HCT116 (cell line): ENCODE measurements around the gene FGFBP1. TPM values are rescaled to one million over a fixed set of nuclear protein-coding genes. Genes with fewer than 3 reads are reported as not detected.

ENCODE experiments used
- ATAC-seq: fragments of 200-7000 bp; cut with Tn5 transposase; 2 replicates; pipeline ENCODE4 v1.9.1; 2020; ENCODE audit warnings: mild to moderate bottlenecking, moderate library complexity
- BruUV-seq: library from RNA; stranded (reverse); fragments of 400-500 nt; replicated peaks from 2 replicates; lab custom pipeline; 2021; lab: Mats Ljungman, UMichigan
- CTCF ChIA-PET: fragments of 300-600 bp; sonication (Branson Sonifier 250); formaldehyde crosslinking; loops from one replicate; lab custom pipeline; 2021; ENCODE audit warnings: antibody characterized with exemption; lab: Charles Lee
- POLR2A ChIA-PET: fragments of 300-600, 350-600 bp; sonication (Branson Sonifier 250); formaldehyde crosslinking; loops from one replicate; lab custom pipeline; 2021; ENCODE audit warnings: antibody characterized with exemption; lab: Charles Lee
- RAD21 ChIA-PET, 2 experiments: fragments of 300-600 bp; sonication (Branson Sonifier 250); formaldehyde crosslinking; loops; one replicate each; lab custom pipeline; 2023; ENCODE audit warnings: low total read pairs in 2 of 2; ENCODE audit not compliant: uncharacterized antibody in 2 of 2, unreplicated experiment in 2 of 2, low non-redundant PET in 1 of 2; lab: Charles Lee
- DNase-seq: peaks from one replicate; pipeline ENCODE4 v3.0.0-alpha.2; 2010; ENCODE audit warnings: low read depth, low spot score
- H2AFZ ChIP-seq: fragments of 200-600 bp; shearing (Covaris generic), sonication (generic); 2 replicates; pipeline ENCODE4 v1.6.1; 2017; ENCODE audit warnings: low read depth, mixed run types, mixed read lengths, antibody characterized with exemption, low read length; ENCODE audit not compliant: poor library complexity, severe bottlenecking
- H3K27ac ChIP-seq: 2 replicates; pipeline ENCODE4 v1.5.1; 2012; ENCODE audit warnings: low read depth, low read length
- H3K27me3 ChIP-seq: fragments of 200-600 bp; sonication (generic); 2 replicates; pipeline ENCODE4 v1.6.1; 2016; ENCODE audit warnings: mixed run types, low read length, mixed read lengths; ENCODE audit not compliant: insufficient read depth
- H3K36me3 ChIP-seq, 2 experiments: fragments of 200-500 bp in 1 of 2; fragments of 200-600 bp in 1 of 2; sonication (Bioruptor generic) in 1 of 2; sonication (generic) in 1 of 2; 2 replicates each; pipeline versions ENCODE4 v1.5.1 to v1.6.1; 2014 to 2016; ENCODE audit warnings: low read length in 2 of 2, inconsistent platforms in 1 of 2, mixed read lengths in 1 of 2, mixed run types in 1 of 2; ENCODE audit not compliant: insufficient read depth in 2 of 2, control insufficient read depth in 1 of 2
- H3K4me1 ChIP-seq, 2 experiments: fragments of 200-600 bp in 1 of 2; sonication (generic) in 1 of 2; 2 replicates each; pipeline versions ENCODE4 v1.5.1 to v1.6.1; 2012 to 2017; ENCODE audit warnings: low read length in 2 of 2, inconsistent platforms in 1 of 2, mild to moderate bottlenecking in 1 of 2, mixed read lengths in 1 of 2, mixed run types in 1 of 2, moderate library complexity in 1 of 2; ENCODE audit not compliant: insufficient read depth in 2 of 2, control insufficient read depth in 1 of 2
- H3K4me2 ChIP-seq: fragments of 200-600 bp; sonication (generic); 2 replicates; pipeline ENCODE4 v1.6.1; 2017; ENCODE audit warnings: mixed run types, low read length, mixed read lengths
- H3K4me3 ChIP-seq, 2 experiments: fragments of 200-600 bp in 1 of 2; sonication (generic) in 1 of 2; replicated peaks in 1 of 2; 2 replicates each; pipeline ENCODE4 v1.5.1; 2011 to 2016; ENCODE audit warnings: low read length in 2 of 2, control low read depth in 1 of 2, low read depth in 1 of 2, mild to moderate bottlenecking in 1 of 2, mixed read lengths in 1 of 2, mixed run types in 1 of 2
- H3K79me2 ChIP-seq: fragments of 200-600 bp; sonication (generic); 2 replicates; pipeline ENCODE4 v1.6.1; 2017; ENCODE audit warnings: mild to moderate bottlenecking, mixed run types, low read length, moderate library complexity, mixed read lengths; ENCODE audit not compliant: insufficient read depth
- H3K9ac ChIP-seq: fragments of 200-600 bp; sonication (generic); 2 replicates; pipeline ENCODE4 v1.6.1; 2016; ENCODE audit warnings: low read length, mixed read lengths
- H3K9me2 ChIP-seq: fragments of 200-600 bp; sonication (generic), shearing (Covaris generic); 2 replicates; pipeline ENCODE4 v1.6.1; 2017; ENCODE audit warnings: mixed run types, mild to moderate bottlenecking, moderate library complexity; ENCODE audit not compliant: insufficient read depth
- H3K9me3 ChIP-seq, 2 experiments: fragments of 200-500 bp in 1 of 2; fragments of 200-600 bp in 1 of 2; sonication (Bioruptor generic) in 1 of 2; sonication (generic) in 1 of 2; 2 replicates each; pipeline ENCODE4 v1.6.1; 2014 to 2017; ENCODE audit warnings: low read length in 2 of 2, mixed read lengths in 2 of 2, inconsistent platforms in 1 of 2, low read depth in 1 of 2, mild to moderate bottlenecking in 1 of 2, mixed run types in 1 of 2, moderate library complexity in 1 of 2; ENCODE audit not compliant: control insufficient read depth in 1 of 2, insufficient read depth in 1 of 2
- H4K20me1 ChIP-seq: fragments of 200-600 bp; sonication (generic), shearing (Covaris generic); 2 replicates; pipeline ENCODE4 v1.6.1; 2017; ENCODE audit warnings: mixed run types, mild to moderate bottlenecking, moderate library complexity; ENCODE audit not compliant: insufficient read depth
- ATF3 ChIP-seq: IDR thresholded peaks from 2 replicates; pipeline ENCODE4 v1.6.1; 2012
- CBX3 ChIP-seq: IDR thresholded peaks from 2 replicates; pipeline ENCODE4 v1.6.1; 2012; ENCODE audit warnings: low read depth
- EGR1 ChIP-seq: IDR thresholded peaks from 2 replicates; pipeline ENCODE4 v1.6.1; 2012; ENCODE audit warnings: low read depth
- EZH2 ChIP-seq: fragments of 200-600 bp; sonication (generic); IDR thresholded peaks from 2 replicates; pipeline ENCODE4 v1.6.1; 2017; ENCODE audit warnings: antibody characterized with exemption, mixed run types
- EZH2phosphoT487 ChIP-seq: fragments of 200-600 bp; IDR thresholded peaks from 2 replicates; pipeline ENCODE4 v1.6.1; 2018; ENCODE audit warnings: antibody characterized with exemption, borderline replicate concordance
- FOSL1 ChIP-seq: IDR thresholded peaks from 2 replicates; pipeline ENCODE4 v1.6.1; 2012; ENCODE audit warnings: low read depth
- POLR2A ChIP-seq: IDR thresholded peaks from 2 replicates; pipeline ENCODE4 v1.7.0; 2011; ENCODE audit warnings: borderline replicate concordance; ENCODE audit not compliant: insufficient read depth, insufficient read length; ENCODE audit errors: extremely low read depth
- POLR2AphosphoS5 ChIP-seq: IDR thresholded peaks from 2 replicates; pipeline ENCODE4 v1.6.1; 2011; ENCODE audit warnings: mild to moderate bottlenecking, low read depth, low read length, moderate library complexity
- RAD21 ChIP-seq: IDR thresholded peaks from 2 replicates; pipeline ENCODE4 v1.6.1; 2012; ENCODE audit warnings: low read depth, mild to moderate bottlenecking
- SIN3A ChIP-seq: IDR thresholded peaks from 2 replicates; pipeline ENCODE4 v1.6.1; 2012; ENCODE audit warnings: low read depth
- SP1 ChIP-seq: IDR thresholded peaks from 2 replicates; pipeline ENCODE4 v1.6.1; 2012; ENCODE audit warnings: low read depth
- SRF ChIP-seq: IDR thresholded peaks from 2 replicates; pipeline ENCODE4 v1.6.1; 2012; ENCODE audit warnings: low read depth
- TCF7L2 ChIP-seq: IDR thresholded peaks from 2 replicates; pipeline ENCODE4 v1.7.0; 2011; ENCODE audit warnings: borderline replicate concordance, inconsistent platforms; ENCODE audit not compliant: insufficient read depth, insufficient read length; ENCODE audit errors: extremely low read depth
- YY1 ChIP-seq: IDR thresholded peaks from 2 replicates; pipeline ENCODE4 v1.6.1; 2011; ENCODE audit warnings: low read length, low read depth, moderate library complexity, mild to moderate bottlenecking; ENCODE audit not compliant: insufficient replicate concordance; ENCODE audit errors: extremely low read depth
- ZFX ChIP-seq: fragments of 450-650 bp; IDR thresholded peaks from 2 replicates; pipeline ENCODE4 v1.6.1; 2017
- intact Hi-C: fragments of 100-400 bp; cut with micrococcal nuclease; formaldehyde crosslinking; loops from 2 replicates; pipeline ENCODE4 v1.10.0; 2022
- total RNA-seq: library from RNA; stranded (reverse); gene quantifications from one replicate; pipeline ENCODE4 v1.2.1, GENCODE V29; 2021; ENCODE audit not compliant: unreplicated experiment
- TF ChIP-seq, protein P1 (sequence below), 3 experiments: fragments of 200-600 bp in 1 of 3; sonication (generic) in 1 of 3; IDR thresholded peaks in 2 of 3; conservative IDR thresholded peaks in 1 of 3; 2 replicates each; pipeline ENCODE4 v1.5.1; 2012 to 2017; ENCODE audit warnings: low read depth in 2 of 3, low read length in 2 of 3, antibody characterized with exemption in 1 of 3, borderline replicate concordance in 1 of 3, control low read depth in 1 of 3, mild to moderate bottlenecking in 1 of 3, mixed read lengths in 1 of 3, mixed run types in 1 of 3, moderate library complexity in 1 of 3; ENCODE audit not compliant: insufficient read depth in 1 of 3
- TF ChIP-seq, protein P2 (sequence below): IDR thresholded peaks from 2 replicates; pipeline ENCODE4 v1.6.1; 2012
- TF ChIP-seq, protein P3 (sequence below): IDR thresholded peaks from 2 replicates; pipeline ENCODE4 v1.6.1; 2012; ENCODE audit warnings: low read depth

Gene FGFBP1
- total RNA-seq, 1 experiment from 2014 or later, result 8.7 TPM

DNA sequence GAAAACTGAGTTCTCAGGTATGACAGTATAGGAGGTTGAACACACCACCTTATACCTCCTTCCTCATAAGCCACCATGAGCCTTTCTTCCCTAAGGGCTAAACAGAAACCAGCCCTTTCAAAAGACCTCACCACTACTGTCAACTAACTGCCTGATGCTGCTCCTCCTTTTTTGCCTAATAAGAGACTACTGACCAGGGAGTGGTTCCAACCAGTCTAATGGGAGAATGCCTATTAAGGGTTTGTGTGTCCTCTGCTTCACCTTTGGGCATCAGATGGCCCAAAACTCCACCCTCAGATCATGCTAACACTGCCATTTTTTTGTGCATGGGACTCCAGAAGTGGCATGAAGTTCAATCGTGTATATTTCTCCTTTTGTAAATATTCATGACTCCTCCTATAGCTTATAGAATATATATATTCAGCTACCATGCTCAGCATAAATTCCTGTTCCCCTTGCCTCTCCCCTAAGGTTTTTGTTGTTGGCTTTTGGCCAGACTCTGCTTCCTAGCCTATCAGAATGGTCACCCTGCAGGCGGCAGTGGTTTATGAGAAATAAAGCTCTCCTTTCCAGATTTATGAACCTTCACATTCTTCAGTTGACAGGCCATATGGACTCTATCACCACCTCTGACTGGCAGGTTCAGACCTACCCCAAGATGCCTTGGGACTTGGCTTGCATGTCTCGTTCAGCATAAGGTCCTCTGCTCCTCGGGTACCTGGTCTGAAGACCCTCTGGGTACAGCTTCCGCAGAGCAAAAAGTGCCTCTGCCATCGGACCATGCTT is 28.2 kb downstream of the FGFBP1 start:
- ATAC-seq, result no peak
- H3K9me2 ChIP-seq, result no peaks in the 10 kb centered on the region
- intact Hi-C loops, result no loop called here
- no peaks in the 10 kb centered on the region for H4K20me1 ChIP-seq
- BruUV-seq, result no TSS peak
- no peak overlapping the region for H3K9ac ChIP-seq
- no peak overlapping the region for H3K4me2 ChIP-seq
- no peaks in the 10 kb centered on the region for H3K9me3 ChIP-seq
- no peaks in the 10 kb centered on the region for H3K36me3 ChIP-seq
- H3K27me3 ChIP-seq, result no peaks in the 10 kb centered on the region
- H2AFZ ChIP-seq, result no peak overlapping the region
- H3K79me2 ChIP-seq, result no peaks in the 10 kb centered on the region
- TF ChIP-seq SP1, result no peak
- no peak for TF ChIP-seq EZH2phosphoT487
- TF ChIP-seq RAD21, result no peak
- TF ChIP-seq EGR1, result no peak
- TF ChIP-seq FOSL1, result no peak
- TF ChIP-seq CBX3, result no peak
- TF ChIP-seq POLR2AphosphoS5, result no peak
- TF ChIP-seq, protein P1, sequence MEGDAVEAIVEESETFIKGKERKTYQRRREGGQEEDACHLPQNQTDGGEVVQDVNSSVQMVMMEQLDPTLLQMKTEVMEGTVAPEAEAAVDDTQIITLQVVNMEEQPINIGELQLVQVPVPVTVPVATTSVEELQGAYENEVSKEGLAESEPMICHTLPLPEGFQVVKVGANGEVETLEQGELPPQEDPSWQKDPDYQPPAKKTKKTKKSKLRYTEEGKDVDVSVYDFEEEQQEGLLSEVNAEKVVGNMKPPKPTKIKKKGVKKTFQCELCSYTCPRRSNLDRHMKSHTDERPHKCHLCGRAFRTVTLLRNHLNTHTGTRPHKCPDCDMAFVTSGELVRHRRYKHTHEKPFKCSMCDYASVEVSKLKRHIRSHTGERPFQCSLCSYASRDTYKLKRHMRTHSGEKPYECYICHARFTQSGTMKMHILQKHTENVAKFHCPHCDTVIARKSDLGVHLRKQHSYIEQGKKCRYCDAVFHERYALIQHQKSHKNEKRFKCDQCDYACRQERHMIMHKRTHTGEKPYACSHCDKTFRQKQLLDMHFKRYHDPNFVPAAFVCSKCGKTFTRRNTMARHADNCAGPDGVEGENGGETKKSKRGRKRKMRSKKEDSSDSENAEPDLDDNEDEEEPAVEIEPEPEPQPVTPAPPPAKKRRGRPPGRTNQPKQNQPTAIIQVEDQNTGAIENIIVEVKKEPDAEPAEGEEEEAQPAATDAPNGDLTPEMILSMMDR (IDR thresholded peaks at IDR 0.05 in 2 of 3, conservative IDR thresholded peaks at IDR 0.05 in 1 of 3; ENCODE audit: borderline replicate concordance in 1 of 3, insufficient read depth in 1 of 3, low read depth in 2 of 3, low read length in 2 of 3), result no peak
- TF ChIP-seq TCF7L2, result no peak
- TF ChIP-seq SRF, result no peak
- TF ChIP-seq, protein P2, sequence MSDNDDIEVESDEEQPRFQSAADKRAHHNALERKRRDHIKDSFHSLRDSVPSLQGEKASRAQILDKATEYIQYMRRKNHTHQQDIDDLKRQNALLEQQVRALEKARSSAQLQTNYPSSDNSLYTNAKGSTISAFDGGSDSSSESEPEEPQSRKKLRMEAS, result no peak
- no peak for TF ChIP-seq ATF3
- no peak for TF ChIP-seq ZFX
- TF ChIP-seq, protein P3, sequence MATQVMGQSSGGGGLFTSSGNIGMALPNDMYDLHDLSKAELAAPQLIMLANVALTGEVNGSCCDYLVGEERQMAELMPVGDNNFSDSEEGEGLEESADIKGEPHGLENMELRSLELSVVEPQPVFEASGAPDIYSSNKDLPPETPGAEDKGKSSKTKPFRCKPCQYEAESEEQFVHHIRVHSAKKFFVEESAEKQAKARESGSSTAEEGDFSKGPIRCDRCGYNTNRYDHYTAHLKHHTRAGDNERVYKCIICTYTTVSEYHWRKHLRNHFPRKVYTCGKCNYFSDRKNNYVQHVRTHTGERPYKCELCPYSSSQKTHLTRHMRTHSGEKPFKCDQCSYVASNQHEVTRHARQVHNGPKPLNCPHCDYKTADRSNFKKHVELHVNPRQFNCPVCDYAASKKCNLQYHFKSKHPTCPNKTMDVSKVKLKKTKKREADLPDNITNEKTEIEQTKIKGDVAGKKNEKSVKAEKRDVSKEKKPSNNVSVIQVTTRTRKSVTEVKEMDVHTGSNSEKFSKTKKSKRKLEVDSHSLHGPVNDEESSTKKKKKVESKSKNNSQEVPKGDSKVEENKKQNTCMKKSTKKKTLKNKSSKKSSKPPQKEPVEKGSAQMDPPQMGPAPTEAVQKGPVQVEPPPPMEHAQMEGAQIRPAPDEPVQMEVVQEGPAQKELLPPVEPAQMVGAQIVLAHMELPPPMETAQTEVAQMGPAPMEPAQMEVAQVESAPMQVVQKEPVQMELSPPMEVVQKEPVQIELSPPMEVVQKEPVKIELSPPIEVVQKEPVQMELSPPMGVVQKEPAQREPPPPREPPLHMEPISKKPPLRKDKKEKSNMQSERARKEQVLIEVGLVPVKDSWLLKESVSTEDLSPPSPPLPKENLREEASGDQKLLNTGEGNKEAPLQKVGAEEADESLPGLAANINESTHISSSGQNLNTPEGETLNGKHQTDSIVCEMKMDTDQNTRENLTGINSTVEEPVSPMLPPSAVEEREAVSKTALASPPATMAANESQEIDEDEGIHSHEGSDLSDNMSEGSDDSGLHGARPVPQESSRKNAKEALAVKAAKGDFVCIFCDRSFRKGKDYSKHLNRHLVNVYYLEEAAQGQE, result no peak
- TF ChIP-seq SIN3A, result no peak
- no peak for TF ChIP-seq YY1
- TF ChIP-seq EZH2, result no peak
- no peak for TF ChIP-seq POLR2A
- TF ChIP-seq, all 23 proteins: peak for 0
- ChIA-PET RAD21 (no interaction called here), POLR2A (no interaction called here), CTCF (no interaction called here)
- H3K4me3 ChIP-seq, result no peak overlapping the region
- DNase-seq, result no peak
- no peak overlapping the region for H3K27ac ChIP-seq
- peaks cover 17 to 56% of the 10 kb centered on the region in 2 experiments for H3K4me1 ChIP-seq
